Caco-2 (cell line): ENCODE data around the gene SPARC. TPM values are rescaled to one million over a fixed set of nuclear protein-coding genes. Genes with fewer than 3 reads are reported as not detected.

ENCODE experiments used
- BruUV-seq: library from RNA; stranded (reverse); fragments of 400-500 nt; replicated peaks from 2 replicates; lab custom pipeline; 2021; lab: Mats Ljungman, UMichigan
- CTCF ChIA-PET: fragments of 300-600 bp; sonication (Branson Sonifier 250); formaldehyde crosslinking; loops from one replicate; lab custom pipeline; 2022; ENCODE audit warnings: antibody characterized with exemption; lab: Charles Lee
- POLR2A ChIA-PET: fragments of 300-600 bp; sonication (Branson Sonifier 250); formaldehyde crosslinking; loops from one replicate; lab custom pipeline; 2022; ENCODE audit warnings: antibody characterized with exemption; lab: Charles Lee
- DNase-seq, 2 experiments: peaks; one replicate each; pipeline versions ENCODE4 v3.0.0 to v3.0.0-alpha.2; 2020 to 2022
- H3K27me3 ChIP-seq: replicated peaks from 2 replicates; pipeline ENCODE4 v1.6.0; 2011; ENCODE audit warnings: low read length; ENCODE audit not compliant: control insufficient read depth, insufficient read depth
- H3K36me3 ChIP-seq: 2 replicates; pipeline ENCODE4 v1.5.1; 2011; ENCODE audit warnings: low read length; ENCODE audit not compliant: control insufficient read depth, insufficient read depth
- H3K4me1 ChIP-seq: fragments of 250-450 bp; sonication (Bioruptor Pico); 2 replicates; pipeline ENCODE4 v1.5.1; 2020; ENCODE audit warnings: mild to moderate bottlenecking
- H3K4me3 ChIP-seq: 2 replicates; pipeline ENCODE4 v1.5.1; 2011; ENCODE audit warnings: low read depth, mild to moderate bottlenecking, control low read depth, low read length
- H3K9me3 ChIP-seq: fragments of 250-450 bp; sonication (Bioruptor Pico); 2 replicates; pipeline ENCODE4 v1.5.1; 2020; ENCODE audit warnings: mild to moderate bottlenecking, moderate library complexity
- H3K27ac Mint-ChIP-seq: one replicate; pipeline ENCODE4 v1.8.0; 2022; ENCODE audit warnings: mixed read lengths; ENCODE audit not compliant: unreplicated experiment
- H3K27me3 Mint-ChIP-seq: one replicate; pipeline ENCODE4 v1.8.0; 2022; ENCODE audit warnings: mixed read lengths; ENCODE audit not compliant: insufficient read depth, unreplicated experiment
- H3K36me3 Mint-ChIP-seq: one replicate; pipeline ENCODE4 v1.8.0; 2022; ENCODE audit warnings: mild to moderate bottlenecking, mixed read lengths; ENCODE audit not compliant: insufficient read depth, unreplicated experiment
- H3K4me1 Mint-ChIP-seq: one replicate; pipeline ENCODE4 v1.8.0; 2022; ENCODE audit warnings: low read depth, mixed read lengths; ENCODE audit not compliant: unreplicated experiment
- H3K4me3 Mint-ChIP-seq: one replicate; pipeline ENCODE4 v1.8.0; 2022; ENCODE audit warnings: mild to moderate bottlenecking, moderate library complexity, mixed read lengths; ENCODE audit not compliant: unreplicated experiment
- H3K9me3 Mint-ChIP-seq: one replicate; pipeline ENCODE4 v1.8.0; 2022; ENCODE audit warnings: mixed read lengths; ENCODE audit not compliant: unreplicated experiment
- intact Hi-C: fragments of 100-400 bp; cut with micrococcal nuclease; formaldehyde crosslinking; loops from one replicate; pipeline ENCODE4 v1.10.0; 2022; ENCODE audit not compliant: unreplicated experiment
- total RNA-seq: library from RNA; stranded (reverse); gene quantifications from 2 replicates; pipeline ENCODE4 v1.2.3, GENCODE V29; 2022
- TF ChIP-seq, protein P1 (sequence below), 2 experiments: fragments of 200-600 bp in 1 of 2; IDR thresholded peaks; 1 replicate in 1 of 2; 2 replicates in 1 of 2; pipeline versions ENCODE4 v1.5.1 to v1.8.0; 2011 to 2022; ENCODE audit warnings: antibody characterized with exemption in 1 of 2, control low read depth in 1 of 2, inconsistent platforms in 1 of 2, low read depth in 1 of 2, low read length in 1 of 2, mild to moderate bottlenecking in 1 of 2, moderate library complexity in 1 of 2; ENCODE audit not compliant: insufficient read depth in 1 of 2, severe bottlenecking in 1 of 2, unreplicated experiment in 1 of 2

Gene SPARC
- total RNA-seq, 1 experiment from 2014 or later: 22.7 TPM

DNA sequence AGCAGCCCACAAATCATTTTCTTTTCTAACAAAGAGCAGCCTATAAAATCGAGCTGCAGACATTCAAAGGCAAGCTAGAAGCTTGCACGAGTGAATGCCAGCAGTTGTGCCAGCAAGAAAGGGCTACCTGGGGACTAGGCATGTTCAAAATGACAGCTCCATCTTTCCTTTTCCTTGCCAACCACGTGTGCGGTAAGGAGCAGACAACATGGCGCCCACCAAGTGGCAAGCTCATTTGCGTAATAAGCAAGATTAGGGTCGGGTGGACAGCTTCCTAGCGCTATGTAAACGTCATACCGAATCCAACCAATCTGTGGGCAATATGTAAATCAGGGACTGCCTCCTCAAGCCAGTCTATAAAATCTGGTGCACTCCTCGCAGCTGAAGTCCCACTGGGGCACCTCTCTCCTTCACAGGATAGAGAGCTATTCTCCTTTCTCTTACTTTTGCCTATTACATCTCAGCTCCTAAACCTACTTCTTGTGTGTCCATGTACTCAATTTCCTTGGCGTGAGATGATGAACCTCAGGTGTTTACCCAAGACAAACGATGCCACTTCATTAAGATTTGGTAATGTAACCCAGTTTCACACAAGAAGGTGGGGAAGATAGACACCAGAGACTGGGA lies 22.5 kb upstream of the SPARC start:
- ChIA-PET CTCF (no interaction called here), POLR2A (no interaction called here)
- Histone ChIP-seq H3K27me3 (no peaks in the 10 kb centered on the region), H3K9me3 (no peaks in the 10 kb centered on the region), H3K4me3 (no peak overlapping the region), H3K4me1 (peaks cover 4% of the 10 kb centered on the region), H3K36me3 (no peaks in the 10 kb centered on the region)
- intact Hi-C loops: no loop called here
- H3K9me3 Mint-ChIP-seq: no peaks in the 10 kb centered on the region
- H3K27ac Mint-ChIP-seq: no peak overlapping the region
- no peak for DNase-seq
- TF ChIP-seq, protein P1, sequence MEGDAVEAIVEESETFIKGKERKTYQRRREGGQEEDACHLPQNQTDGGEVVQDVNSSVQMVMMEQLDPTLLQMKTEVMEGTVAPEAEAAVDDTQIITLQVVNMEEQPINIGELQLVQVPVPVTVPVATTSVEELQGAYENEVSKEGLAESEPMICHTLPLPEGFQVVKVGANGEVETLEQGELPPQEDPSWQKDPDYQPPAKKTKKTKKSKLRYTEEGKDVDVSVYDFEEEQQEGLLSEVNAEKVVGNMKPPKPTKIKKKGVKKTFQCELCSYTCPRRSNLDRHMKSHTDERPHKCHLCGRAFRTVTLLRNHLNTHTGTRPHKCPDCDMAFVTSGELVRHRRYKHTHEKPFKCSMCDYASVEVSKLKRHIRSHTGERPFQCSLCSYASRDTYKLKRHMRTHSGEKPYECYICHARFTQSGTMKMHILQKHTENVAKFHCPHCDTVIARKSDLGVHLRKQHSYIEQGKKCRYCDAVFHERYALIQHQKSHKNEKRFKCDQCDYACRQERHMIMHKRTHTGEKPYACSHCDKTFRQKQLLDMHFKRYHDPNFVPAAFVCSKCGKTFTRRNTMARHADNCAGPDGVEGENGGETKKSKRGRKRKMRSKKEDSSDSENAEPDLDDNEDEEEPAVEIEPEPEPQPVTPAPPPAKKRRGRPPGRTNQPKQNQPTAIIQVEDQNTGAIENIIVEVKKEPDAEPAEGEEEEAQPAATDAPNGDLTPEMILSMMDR (IDR thresholded peaks at IDR 0.05; ENCODE audit: insufficient read depth in 1 of 2, low read depth in 1 of 2, low read length in 1 of 2, severe bottlenecking in 1 of 2, unreplicated experiment in 1 of 2): no peak
- no TSS peak for BruUV-seq
- no peaks in the 10 kb centered on the region for H3K27me3 Mint-ChIP-seq
- no peaks in the 10 kb centered on the region for H3K36me3 Mint-ChIP-seq
- H3K4me3 Mint-ChIP-seq: no peak overlapping the region
- peaks cover 13% of the 10 kb centered on the region for H3K4me1 Mint-ChIP-seq

DNA sequence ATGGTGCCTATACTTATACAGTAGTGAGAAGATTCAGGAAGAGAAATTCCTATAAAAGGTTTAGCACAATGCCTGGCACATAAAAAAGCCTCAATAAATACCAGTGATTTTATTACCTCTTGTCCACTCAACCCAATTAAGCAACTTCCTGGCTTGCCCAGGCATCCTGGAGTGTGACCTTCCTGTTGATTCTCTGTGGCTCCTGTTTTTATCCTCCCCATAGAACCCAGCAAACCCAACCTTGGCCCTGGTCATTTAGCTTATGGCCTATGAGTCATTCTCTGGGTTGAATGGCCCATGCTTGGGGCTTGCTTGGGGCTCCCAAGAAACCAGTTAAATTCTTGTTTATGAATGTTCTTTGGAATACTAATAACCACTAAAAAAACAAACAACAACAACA lies 21.4 kb upstream of the SPARC start:
- ChIA-PET POLR2A (no interaction called here), CTCF (interaction anchor here (0.5 kb wide), 1 partner anchor 15 kb away, joined by 3 read pairs; no protein-coding TSS in a partner anchor)
- no peaks in the 10 kb centered on the region for H3K9me3 ChIP-seq
- DNase-seq: no peak
- no peaks in the 10 kb centered on the region for H3K27me3 ChIP-seq
- Mint-ChIP-seq H3K36me3 (no peaks in the 10 kb centered on the region), H3K9me3 (no peaks in the 10 kb centered on the region), H3K4me3 (no peak overlapping the region), H3K27ac (no peak overlapping the region), H3K27me3 (no peaks in the 10 kb centered on the region), H3K4me1 (peaks cover 24% of the 10 kb centered on the region)
- BruUV-seq: no TSS peak
- TF ChIP-seq, protein P1 (IDR thresholded peaks at IDR 0.05; ENCODE audit: insufficient read depth in 1 of 2, low read depth in 1 of 2, low read length in 1 of 2, severe bottlenecking in 1 of 2, unreplicated experiment in 1 of 2): no peak
- intact Hi-C loops: no loop called here
- H3K36me3 ChIP-seq: no peaks in the 10 kb centered on the region
- no peak overlapping the region for H3K4me3 ChIP-seq
- H3K4me1 ChIP-seq: peaks cover 15% of the 10 kb centered on the region

DNA sequence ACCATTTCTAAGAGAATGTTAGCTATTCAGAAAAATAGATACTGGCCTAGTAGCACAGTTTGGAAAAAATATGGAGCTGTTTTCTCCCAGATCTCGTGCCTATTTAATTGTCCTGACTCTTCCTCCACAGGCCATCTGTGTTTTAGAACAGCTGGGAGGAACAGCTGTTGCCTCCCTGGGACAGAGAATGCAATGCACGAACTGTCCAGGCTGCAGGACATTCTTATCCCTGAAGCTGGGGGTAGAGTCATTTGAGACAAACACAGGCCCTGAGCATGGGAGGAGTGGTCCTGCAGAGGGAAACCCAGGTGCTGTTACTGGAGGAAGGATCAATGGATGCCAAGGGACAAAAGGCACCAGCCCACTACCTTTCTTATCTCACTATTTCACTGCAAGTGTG lies 20.9 kb upstream of the SPARC start:
- Histone ChIP-seq H3K27me3 (no peaks in the 10 kb centered on the region), H3K4me1 (peaks cover 16% of the 10 kb centered on the region), H3K36me3 (no peaks in the 10 kb centered on the region), H3K4me3 (no peak overlapping the region), H3K9me3 (no peaks in the 10 kb centered on the region)
- no TSS peak for BruUV-seq
- Mint-ChIP-seq H3K9me3 (no peaks in the 10 kb centered on the region), H3K27ac (no peak overlapping the region), H3K36me3 (no peaks in the 10 kb centered on the region), H3K27me3 (no peaks in the 10 kb centered on the region), H3K4me3 (no peak overlapping the region), H3K4me1 (peaks cover 27% of the 10 kb centered on the region)
- TF ChIP-seq, protein P1 (IDR thresholded peaks at IDR 0.05; ENCODE audit: insufficient read depth in 1 of 2, low read depth in 1 of 2, low read length in 1 of 2, severe bottlenecking in 1 of 2, unreplicated experiment in 1 of 2): no peak
- ChIA-PET CTCF (interaction anchor here (0.5 kb wide), 1 partner anchor 15 kb away, joined by 3 read pairs; no protein-coding TSS in a partner anchor), POLR2A (no interaction called here)
- intact Hi-C loops: no loop called here
- no peak for DNase-seq
